HFFc6 (cell line): Measurements from ENCODE around the gene DDN. TPM values are rescaled to one million over a fixed set of nuclear protein-coding genes. Genes with fewer than 3 reads are reported as not detected.

Experiments used
- DNase-seq: peaks from one replicate; pipeline ENCODE4 v3.0.0-alpha.2; 2018
- H3K27ac Mint-ChIP-seq: 2 replicates; pipeline ENCODE4 v1.8.0; 2020; ENCODE audit warnings: mild to moderate bottlenecking, mixed read lengths
- H3K27me3 Mint-ChIP-seq: 2 replicates; pipeline ENCODE4 v1.8.0; 2021; ENCODE audit warnings: mild to moderate bottlenecking, moderate library complexity, mixed read lengths; ENCODE audit not compliant: insufficient read depth
- H3K36me3 Mint-ChIP-seq: 2 replicates; pipeline ENCODE4 v1.8.0; 2021; ENCODE audit warnings: low read depth, mixed read lengths
- H3K4me1 Mint-ChIP-seq: 2 replicates; pipeline ENCODE4 v1.8.0; 2020; ENCODE audit warnings: low read depth, mixed read lengths
- H3K4me3 Mint-ChIP-seq: 2 replicates; pipeline ENCODE4 v1.8.0; 2020; ENCODE audit warnings: mild to moderate bottlenecking, moderate library complexity, mixed read lengths
- H3K9me3 Mint-ChIP-seq: 2 replicates; pipeline ENCODE4 v1.8.0; 2020; ENCODE audit warnings: mild to moderate bottlenecking, mixed read lengths
- CTCF ChIP-seq: fragments of 200-600 bp; sonication (generic); IDR thresholded peaks from 2 replicates; pipeline ENCODE4 v1.5.0; 2021; ENCODE audit warnings: antibody characterized with exemption, mild to moderate bottlenecking
- total RNA-seq, 6 experiments: library from RNA; stranded (reverse); fragmentation: NEBNext Ultra II Directional; extraction: Animal tissue kit (Norgen Biotek cat#: 25700); gene quantifications; 2 replicates in 1 of 6; 3 replicates in 5 of 6; pipeline ENCODE4 v1.2.3, GENCODE V29; 2021

Gene DDN
- total RNA-seq, 6 experiments from 2014 or later, result 0.17 to 0.40 (median 0.23) TPM

GRCh38 chr12:49020441-49020840 lies 21.3 kb upstream of the DDN start:
- peaks cover 11% of the 10 kb centered on the region for H3K27me3 Mint-ChIP-seq
- H3K4me1 Mint-ChIP-seq, result peaks cover 39% of the 10 kb centered on the region
- no peak for DNase-seq
- no peak for TF ChIP-seq CTCF
- no peak overlapping the region for H3K4me3 Mint-ChIP-seq
- peaks cover 21% of the 10 kb centered on the region for H3K36me3 Mint-ChIP-seq
- peak overlapping the region; percentile 6; the same call in 1 of the 2 replicates for H3K27ac Mint-ChIP-seq
- no peaks in the 10 kb centered on the region for H3K9me3 Mint-ChIP-seq

- peak; percentile 58 for TF ChIP-seq CTCF
- H3K27ac Mint-ChIP-seq, result peak overlapping the region; percentile 99
- DNase-seq, result peak; percentile 21
- H3K9me3 Mint-ChIP-seq, result no peaks in the 10 kb centered on the region
- H3K36me3 Mint-ChIP-seq, result peaks cover 21% of the 10 kb centered on the region
- H3K4me3 Mint-ChIP-seq, result peak overlapping the region; percentile 95
- peaks cover 11% of the 10 kb centered on the region for H3K27me3 Mint-ChIP-seq
- H3K4me1 Mint-ChIP-seq, result peaks cover 47% of the 10 kb centered on the region
These were observed 20.5 kb upstream of the DDN start for GRCh38 chr12:49019443-49020324.

DNA sequence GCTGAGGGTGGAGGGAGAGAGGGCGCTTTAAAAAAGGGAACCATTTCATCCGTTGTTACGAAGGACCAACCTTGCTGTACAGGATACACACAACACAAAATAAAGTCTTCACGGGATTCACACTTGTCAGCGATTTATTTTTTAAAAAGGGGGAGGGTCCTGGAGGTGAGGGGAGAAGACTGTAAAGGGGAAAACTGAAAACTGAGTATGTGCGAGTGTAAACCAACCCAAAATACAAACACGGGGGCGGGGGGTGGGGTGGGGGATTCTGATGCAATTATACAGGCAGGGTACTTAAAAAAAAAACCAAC lies 19.9 kb upstream of the DDN start:
- Mint-ChIP-seq H3K36me3 (peaks cover 21% of the 10 kb centered on the region), H3K4me1 (peaks cover 52% of the 10 kb centered on the region), H3K27ac (peak overlapping the region; percentile 99), H3K9me3 (no peaks in the 10 kb centered on the region), H3K4me3 (peak overlapping the region; percentile 95), H3K27me3 (peaks cover 11% of the 10 kb centered on the region)
- no peak for DNase-seq
- no peak for TF ChIP-seq CTCF

GRCh38 chr12:49018261-49019119 lies 19.3 kb upstream of the DDN start, which contains the start of gene PRKAG1:
Gene PRKAG1, minus strand, starts transcription at chr12:49018776. Its CDS starts 36 bp downstream, at chr12:49018740.
- no peaks in the 10 kb centered on the region for H3K9me3 Mint-ChIP-seq
- H3K4me1 Mint-ChIP-seq, result peaks cover 52% of the 10 kb centered on the region
- peak within 1 kb of the TSS; percentile 99 for H3K27ac Mint-ChIP-seq
- H3K4me3 Mint-ChIP-seq, result peak within 1 kb of the TSS; percentile 95
- TF ChIP-seq CTCF, result peak; percentile 74
- H3K27me3 Mint-ChIP-seq, result peaks cover 11% of the 10 kb centered on the region
- H3K36me3 Mint-ChIP-seq, result peaks cover 21% of the 10 kb centered on the region
- DNase-seq, result peak; percentile 92

DNA sequence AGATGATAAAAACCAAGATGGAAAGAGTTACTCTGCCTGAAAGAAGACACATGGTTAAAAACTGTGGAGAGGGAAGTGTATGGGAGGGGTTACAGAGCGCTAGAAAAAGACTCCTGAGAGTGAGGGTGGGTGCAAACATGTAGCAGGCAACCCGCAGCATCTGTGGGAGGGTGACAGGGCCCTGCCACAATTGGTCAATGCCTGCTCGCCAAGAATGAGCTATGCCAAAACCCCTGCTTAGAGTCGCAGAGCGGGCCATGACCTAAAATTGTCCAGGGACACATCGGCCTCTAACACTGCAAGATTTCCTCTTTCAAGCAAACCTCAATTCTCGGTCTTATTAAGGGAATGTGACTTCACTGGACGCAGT lies 18.7 kb upstream of the DDN start:
- DNase-seq, result peak; percentile 53
- Mint-ChIP-seq H3K36me3 (peaks cover 21% of the 10 kb centered on the region), H3K4me1 (peaks cover 52% of the 10 kb centered on the region), H3K27ac (peak overlapping the region; percentile 99), H3K9me3 (no peaks in the 10 kb centered on the region), H3K4me3 (peak overlapping the region; percentile 95), H3K27me3 (peaks cover 10% of the 10 kb centered on the region)
- TF ChIP-seq CTCF, result no peak
